Stimulated activated memory B cell treated with anti-CD40 and anti-IgM and Interleukin-4, amounts not matched to agents 10 μg/mL and 1 μg/mL and 100 μg/mL, for 72 hours (primary cell): ENCODE results near the gene ADAMTS6.

Experiments
- ATAC-seq: fragments of 150-1000 bp; cut with Tn5 transposase; 2 replicates; pipeline ENCODE4 v1.10.0; 2021
- H3K27ac Mint-ChIP-seq: one replicate; pipeline ENCODE4 v1.8.0; 2022; ENCODE audit warnings: mild to moderate bottlenecking, mixed read lengths
- H3K27me3 Mint-ChIP-seq: one replicate; pipeline ENCODE4 v1.8.0; 2022; ENCODE audit warnings: mixed read lengths
- H3K36me3 Mint-ChIP-seq: one replicate; pipeline ENCODE4 v1.8.0; 2022; ENCODE audit warnings: mixed read lengths
- H3K4me1 Mint-ChIP-seq: one replicate; pipeline ENCODE4 v1.8.0; 2022; ENCODE audit warnings: mixed read lengths
- H3K4me3 Mint-ChIP-seq: one replicate; pipeline ENCODE4 v1.8.0; 2022; ENCODE audit warnings: mild to moderate bottlenecking, moderate library complexity, mixed read lengths
- H3K9me3 Mint-ChIP-seq: one replicate; pipeline ENCODE4 v1.8.0; 2022; ENCODE audit warnings: mixed read lengths

The ADAMTS6 gene

DNA sequence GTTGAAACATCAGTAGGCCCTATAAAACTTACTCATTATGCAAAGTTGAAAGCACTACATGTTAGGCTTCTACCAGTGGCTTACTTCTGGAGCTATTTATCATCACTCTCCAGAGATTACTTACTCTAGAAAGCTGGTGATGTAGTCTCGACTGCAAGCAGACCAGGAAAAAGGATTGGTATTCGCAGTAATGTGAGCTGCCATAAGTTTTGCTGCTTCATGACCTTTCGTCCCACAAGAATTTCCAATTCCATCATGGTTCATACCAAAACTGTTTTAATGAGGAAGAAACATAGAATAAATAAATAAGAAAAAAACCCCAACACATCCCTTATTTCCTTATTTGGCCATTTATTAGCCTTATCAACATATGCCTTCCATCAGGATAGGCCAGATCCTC lies 181.9 kb downstream of the ADAMTS6 start:
- H3K27me3 Mint-ChIP-seq, result no peaks in the 10 kb centered on the region
- no peak overlapping the region for H3K27ac Mint-ChIP-seq
- H3K36me3 Mint-ChIP-seq, result no peaks in the 10 kb centered on the region
- no peak for ATAC-seq
- no peak overlapping the region for H3K4me3 Mint-ChIP-seq
- no peaks in the 10 kb centered on the region for H3K4me1 Mint-ChIP-seq
- H3K9me3 Mint-ChIP-seq, result no peaks in the 10 kb centered on the region

DNA sequence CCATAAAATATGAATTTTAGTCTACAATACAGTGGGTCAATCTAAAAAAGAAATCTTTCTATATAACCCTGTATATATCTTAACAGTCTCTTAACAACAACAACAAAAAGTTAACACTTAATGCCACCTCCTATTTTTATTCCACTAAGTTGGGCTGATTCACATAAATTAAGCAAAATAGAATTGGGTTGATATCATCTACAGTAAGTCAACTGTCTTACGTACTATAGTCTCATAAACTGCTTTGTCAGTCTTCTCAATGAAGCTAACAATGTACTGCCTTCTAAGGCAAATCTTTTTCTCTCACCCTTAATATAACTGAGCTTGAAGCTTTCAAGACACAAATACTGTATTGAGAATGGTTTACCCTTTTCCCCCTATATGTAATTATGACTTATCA lies 185.7 kb downstream of the ADAMTS6 start:
- Mint-ChIP-seq H3K36me3 (no peaks in the 10 kb centered on the region), H3K27me3 (no peaks in the 10 kb centered on the region), H3K4me1 (no peaks in the 10 kb centered on the region), H3K27ac (no peak overlapping the region), H3K9me3 (no peaks in the 10 kb centered on the region), H3K4me3 (no peak overlapping the region)
- ATAC-seq, result no peak

DNA sequence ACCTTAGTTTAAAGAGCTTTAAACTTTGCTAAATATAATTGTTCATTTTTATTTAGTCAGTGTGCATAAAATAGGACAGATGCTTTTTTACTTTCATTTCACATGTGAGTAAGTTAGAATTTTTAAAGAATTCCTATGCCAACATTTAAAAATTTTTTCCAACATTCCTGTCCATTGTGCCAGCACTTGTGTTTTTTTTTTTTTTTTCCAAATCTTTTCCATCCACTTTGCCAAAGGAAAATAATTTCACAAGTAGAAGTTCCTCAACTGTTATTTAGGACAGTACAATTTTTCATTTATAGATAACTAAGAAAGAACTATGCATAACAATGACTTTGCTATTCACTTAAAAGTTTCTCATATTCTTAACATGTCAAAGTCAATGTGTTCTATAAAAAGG lies 189.5 kb downstream of the ADAMTS6 start:
- H3K9me3 Mint-ChIP-seq, result no peaks in the 10 kb centered on the region
- H3K4me3 Mint-ChIP-seq, result no peak overlapping the region
- H3K27ac Mint-ChIP-seq, result no peak overlapping the region
- ATAC-seq, result no peak
- no peaks in the 10 kb centered on the region for H3K36me3 Mint-ChIP-seq
- H3K4me1 Mint-ChIP-seq, result no peaks in the 10 kb centered on the region
- no peaks in the 10 kb centered on the region for H3K27me3 Mint-ChIP-seq

DNA sequence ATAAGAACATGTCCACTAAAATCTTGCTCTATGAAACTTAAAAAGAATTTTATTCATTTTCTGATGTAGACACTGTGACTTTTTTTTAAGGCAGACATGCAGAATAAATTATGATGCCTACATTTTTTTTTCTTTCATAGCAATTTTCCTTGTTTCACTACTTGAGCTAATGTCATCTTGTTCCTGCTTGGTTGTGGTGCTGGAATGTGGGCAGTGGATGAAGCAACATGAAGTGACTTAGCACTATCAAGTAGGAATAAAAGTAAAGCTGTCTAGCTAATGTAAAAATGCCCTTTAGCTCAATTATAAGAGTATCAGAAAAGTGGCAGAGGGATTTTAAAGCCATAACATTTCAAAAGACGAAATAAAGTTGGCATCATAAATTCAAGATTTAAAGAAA lies 191.0 kb downstream of the ADAMTS6 start:
- no peaks in the 10 kb centered on the region for H3K36me3 Mint-ChIP-seq
- no peaks in the 10 kb centered on the region for H3K4me1 Mint-ChIP-seq
- H3K4me3 Mint-ChIP-seq, result no peak overlapping the region
- H3K9me3 Mint-ChIP-seq, result no peaks in the 10 kb centered on the region
- ATAC-seq, result no peak
- no peak overlapping the region for H3K27ac Mint-ChIP-seq
- H3K27me3 Mint-ChIP-seq, result no peaks in the 10 kb centered on the region

DNA sequence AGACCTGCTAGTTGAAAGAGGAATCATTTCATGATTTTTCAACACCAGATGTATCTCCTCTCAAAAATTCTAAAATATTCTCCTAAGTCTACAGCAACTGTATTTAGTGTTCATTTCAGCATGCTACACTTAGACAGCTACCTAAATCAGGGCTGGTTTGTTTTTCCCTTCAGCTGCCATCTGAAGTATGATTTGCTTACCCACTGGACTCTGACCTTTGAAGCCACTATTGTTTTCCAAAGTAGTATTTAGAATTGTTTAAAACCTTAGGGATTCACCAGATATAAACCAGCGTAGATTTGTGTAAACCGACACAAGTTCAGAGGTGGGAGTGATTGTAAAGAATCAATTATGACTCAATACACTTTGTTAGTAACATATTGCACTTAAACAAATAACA lies 193.1 kb downstream of the ADAMTS6 start:
- H3K27ac Mint-ChIP-seq, result no peak overlapping the region
- no peaks in the 10 kb centered on the region for H3K4me1 Mint-ChIP-seq
- no peaks in the 10 kb centered on the region for H3K36me3 Mint-ChIP-seq
- no peaks in the 10 kb centered on the region for H3K27me3 Mint-ChIP-seq
- ATAC-seq, result no peak
- H3K9me3 Mint-ChIP-seq, result no peaks in the 10 kb centered on the region
- H3K4me3 Mint-ChIP-seq, result no peak overlapping the region

DNA sequence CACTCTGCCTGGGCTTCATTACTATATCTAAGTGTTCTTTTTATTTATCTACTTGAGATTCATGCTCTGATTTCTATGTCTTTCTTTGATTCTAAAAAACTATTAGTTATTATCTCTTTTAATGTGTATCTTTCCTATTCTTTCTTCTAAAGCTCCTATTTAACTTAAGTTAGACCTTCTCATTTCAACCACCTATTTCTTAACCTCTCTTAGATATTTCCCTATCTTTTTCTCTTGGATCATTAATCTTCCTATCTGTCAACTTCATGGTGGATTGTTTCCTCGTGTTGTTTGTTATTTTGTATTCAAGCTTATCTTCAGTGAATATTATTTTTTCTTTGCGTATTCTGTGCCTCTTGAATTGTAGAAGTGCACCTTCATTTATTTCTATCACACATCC lies 202.1 kb downstream of the ADAMTS6 start:
- H3K4me3 Mint-ChIP-seq, result no peak overlapping the region
- H3K27me3 Mint-ChIP-seq, result no peaks in the 10 kb centered on the region
- ATAC-seq, result no peak
- no peak overlapping the region for H3K27ac Mint-ChIP-seq
- H3K36me3 Mint-ChIP-seq, result no peaks in the 10 kb centered on the region
- H3K9me3 Mint-ChIP-seq, result no peaks in the 10 kb centered on the region
- H3K4me1 Mint-ChIP-seq, result no peaks in the 10 kb centered on the region

DNA sequence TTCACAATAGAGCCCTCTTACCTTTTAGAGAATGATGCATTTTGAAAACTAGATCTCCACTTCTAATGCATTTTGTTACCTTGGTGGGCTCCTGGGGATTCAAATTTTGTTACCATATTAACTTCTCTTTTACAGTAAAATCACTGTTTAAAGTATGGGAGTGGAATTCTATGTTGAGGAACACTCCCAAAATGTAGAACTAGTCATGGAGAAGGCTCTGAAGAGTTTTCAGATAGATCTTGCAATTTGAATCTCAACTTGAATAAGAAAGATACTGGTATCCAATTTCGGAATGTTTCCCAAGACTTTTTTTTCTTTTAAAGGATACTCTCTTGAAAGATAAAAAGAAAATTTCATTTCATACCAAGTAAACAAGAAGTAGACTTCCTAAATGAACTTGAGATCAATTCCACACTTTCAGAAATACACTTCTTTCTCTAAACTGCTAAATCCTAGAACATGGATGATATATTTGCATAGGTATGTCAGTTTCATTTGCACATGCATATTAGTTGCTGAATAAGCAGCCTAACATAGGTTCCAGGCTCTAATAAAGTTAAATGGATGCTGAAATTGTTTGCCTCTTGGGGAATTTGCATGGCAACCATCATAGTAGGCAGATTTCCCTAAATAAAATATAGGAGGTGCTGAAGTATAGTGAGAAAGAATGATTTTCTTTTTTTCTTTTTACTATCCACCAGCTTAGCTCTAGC lies 205.4 kb downstream of the ADAMTS6 start:
- H3K27ac Mint-ChIP-seq, result no peak overlapping the region
- H3K9me3 Mint-ChIP-seq, result no peaks in the 10 kb centered on the region
- H3K36me3 Mint-ChIP-seq, result no peaks in the 10 kb centered on the region
- no peaks in the 10 kb centered on the region for H3K4me1 Mint-ChIP-seq
- no peaks in the 10 kb centered on the region for H3K27me3 Mint-ChIP-seq
- ATAC-seq, result no peak
- H3K4me3 Mint-ChIP-seq, result no peak overlapping the region

DNA sequence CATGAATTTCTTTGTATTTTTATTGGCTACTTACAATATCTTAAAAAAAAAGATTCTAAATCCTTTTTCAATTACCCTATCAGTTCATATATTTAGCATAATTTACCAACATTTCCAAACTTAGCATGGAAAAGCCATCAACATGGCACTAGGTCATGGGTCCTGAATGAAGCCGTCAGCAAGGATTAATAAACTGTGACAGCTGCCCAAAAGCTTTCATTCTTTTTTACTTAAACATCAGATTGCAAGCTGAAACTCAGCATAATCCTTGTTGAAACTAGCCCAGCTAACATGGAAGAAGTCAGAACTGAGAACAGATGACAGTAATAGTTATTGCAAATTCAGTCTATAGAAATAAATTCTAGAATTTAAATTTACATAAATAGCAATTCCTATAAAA lies 209.8 kb downstream of the ADAMTS6 start:
- Mint-ChIP-seq H3K36me3 (no peaks in the 10 kb centered on the region), H3K4me1 (no peaks in the 10 kb centered on the region), H3K27me3 (no peaks in the 10 kb centered on the region), H3K9me3 (no peaks in the 10 kb centered on the region), H3K27ac (no peak overlapping the region), H3K4me3 (no peak overlapping the region)
- ATAC-seq, result no peak

DNA sequence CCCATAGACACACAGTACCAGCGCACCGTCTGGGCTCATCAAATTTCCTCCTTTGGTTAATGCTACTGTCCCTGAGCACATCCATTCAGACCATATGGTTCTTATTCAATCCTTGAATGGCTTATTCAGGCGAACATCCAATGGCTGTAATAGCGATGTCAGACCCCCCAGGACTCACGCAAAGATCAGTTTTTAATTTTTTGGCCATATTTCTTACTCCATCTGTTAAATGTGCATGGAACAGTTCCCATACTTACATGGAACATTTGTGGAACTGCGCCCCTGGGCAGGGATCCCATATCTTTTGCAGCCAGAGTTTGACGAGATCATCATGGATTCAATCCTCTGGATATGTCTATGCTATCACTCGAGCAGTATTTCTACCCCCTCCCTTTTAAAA lies 213.2 kb downstream of the ADAMTS6 start:
- Mint-ChIP-seq H3K27me3 (no peaks in the 10 kb centered on the region), H3K27ac (no peak overlapping the region), H3K36me3 (no peaks in the 10 kb centered on the region), H3K4me3 (no peak overlapping the region), H3K4me1 (no peaks in the 10 kb centered on the region), H3K9me3 (no peaks in the 10 kb centered on the region)
- ATAC-seq, result no peak

DNA sequence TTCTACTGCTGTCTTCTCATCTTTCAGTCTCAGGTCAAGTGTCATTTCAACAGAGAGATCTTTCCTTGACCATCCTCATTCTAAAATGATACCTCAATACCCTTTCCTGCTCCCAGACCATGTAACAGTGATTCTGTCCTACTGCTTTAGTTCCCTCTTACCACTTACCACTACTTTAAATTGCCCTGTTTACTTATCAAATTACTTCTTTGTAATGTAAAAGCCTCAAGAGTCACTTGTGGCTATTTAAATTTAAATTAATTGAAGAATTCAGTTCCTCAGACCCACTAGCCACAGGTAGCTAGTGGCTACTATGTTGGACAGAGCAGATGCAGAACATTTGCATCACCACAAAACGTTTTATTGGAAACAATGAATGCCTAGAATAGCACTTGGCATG lies 217.3 kb downstream of the ADAMTS6 start:
- Mint-ChIP-seq H3K27me3 (no peaks in the 10 kb centered on the region), H3K9me3 (no peaks in the 10 kb centered on the region), H3K4me3 (no peak overlapping the region), H3K4me1 (no peaks in the 10 kb centered on the region), H3K27ac (no peak overlapping the region), H3K36me3 (peaks cover 8% of the 10 kb centered on the region)
- no peak for ATAC-seq

DNA sequence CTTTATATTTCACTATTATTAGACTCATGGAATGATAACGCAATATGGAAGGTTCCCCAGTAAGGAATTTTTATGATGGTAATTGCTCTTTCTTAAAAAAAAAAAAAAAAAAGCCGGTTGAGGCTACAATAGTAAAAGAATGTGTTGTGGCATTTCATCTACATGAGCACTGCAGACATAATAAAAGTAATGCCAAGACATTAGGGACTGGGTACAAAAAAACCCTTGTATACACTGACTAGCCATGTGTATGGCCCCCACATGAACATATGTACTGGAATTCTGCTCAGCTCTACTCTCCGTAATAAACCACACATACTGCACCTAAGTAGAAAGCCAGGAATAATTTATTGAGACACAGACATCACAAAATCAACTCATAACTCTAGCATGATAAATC lies 218.4 kb downstream of the ADAMTS6 start:
- Mint-ChIP-seq H3K4me1 (no peaks in the 10 kb centered on the region), H3K36me3 (peaks cover 18% of the 10 kb centered on the region), H3K27ac (no peak overlapping the region), H3K9me3 (no peaks in the 10 kb centered on the region), H3K4me3 (no peak overlapping the region), H3K27me3 (no peaks in the 10 kb centered on the region)
- no peak for ATAC-seq

DNA sequence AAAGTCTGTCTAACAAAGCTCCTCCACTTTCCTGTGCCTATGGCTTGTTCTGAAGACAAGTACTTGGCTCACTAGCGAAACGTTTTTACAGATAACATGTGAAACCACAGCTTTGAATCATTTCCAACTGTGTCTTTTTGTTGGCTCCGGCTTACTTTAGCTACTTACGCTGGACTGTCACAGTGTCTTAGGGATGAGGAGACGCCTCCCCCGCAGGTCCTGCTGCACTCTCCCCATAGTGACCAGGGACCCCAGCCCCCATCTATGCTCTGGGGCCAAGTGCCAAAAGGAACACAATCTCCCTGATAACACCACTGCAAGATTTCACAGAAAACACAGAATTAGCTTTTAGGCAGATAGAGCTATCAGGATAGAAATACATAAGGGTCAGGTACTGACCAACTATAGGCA lies 219.1 kb downstream of the ADAMTS6 start:
- ATAC-seq, result no peak
- Mint-ChIP-seq H3K27ac (no peak overlapping the region), H3K27me3 (no peaks in the 10 kb centered on the region), H3K36me3 (peaks cover 23% of the 10 kb centered on the region), H3K4me1 (no peaks in the 10 kb centered on the region), H3K4me3 (no peak overlapping the region), H3K9me3 (no peaks in the 10 kb centered on the region)

DNA sequence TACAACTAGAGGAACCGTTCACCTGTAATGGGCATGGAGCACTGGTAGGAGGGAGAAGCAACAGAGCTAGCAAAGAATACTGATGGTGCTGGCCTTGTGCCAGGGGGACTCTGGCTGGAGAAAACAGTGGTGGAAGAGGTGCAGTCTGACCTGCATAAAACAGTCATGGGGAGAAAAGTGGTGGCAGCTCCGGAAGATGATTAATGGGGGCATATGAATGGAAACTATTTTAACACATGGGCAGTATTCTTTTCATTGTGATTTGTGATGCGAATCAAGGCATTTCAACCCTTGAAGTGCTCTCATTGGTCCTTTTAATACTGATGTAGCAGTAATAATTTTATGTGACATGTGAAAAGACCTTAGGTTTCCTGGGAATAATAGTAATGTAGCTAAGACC lies 219.6 kb downstream of the ADAMTS6 start:
- Mint-ChIP-seq H3K27ac (no peak overlapping the region), H3K4me1 (no peaks in the 10 kb centered on the region), H3K9me3 (no peaks in the 10 kb centered on the region), H3K36me3 (peaks cover 23% of the 10 kb centered on the region), H3K27me3 (no peaks in the 10 kb centered on the region), H3K4me3 (no peak overlapping the region)
- ATAC-seq, result no peak

DNA sequence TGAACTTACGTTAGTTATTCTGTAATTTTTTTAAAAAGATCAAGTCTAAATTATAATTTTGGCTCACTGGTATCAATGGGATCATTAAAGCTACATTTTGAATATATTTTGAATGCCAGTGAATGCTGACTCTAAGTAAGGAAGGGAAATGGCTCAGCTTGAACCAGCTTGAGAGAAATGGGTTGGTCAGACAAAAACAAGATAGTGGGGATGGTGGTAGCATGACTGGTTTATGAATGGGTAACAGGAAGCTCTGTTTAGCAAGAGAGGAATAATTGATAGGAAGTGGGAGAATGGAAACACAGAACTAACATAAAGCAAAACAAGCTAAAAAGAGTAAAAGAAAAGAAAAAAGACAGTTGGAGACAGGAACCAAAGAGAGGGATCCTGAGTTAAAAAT lies 220.2 kb downstream of the ADAMTS6 start:
- H3K27ac Mint-ChIP-seq, result no peak overlapping the region
- no peaks in the 10 kb centered on the region for H3K4me1 Mint-ChIP-seq
- no peaks in the 10 kb centered on the region for H3K9me3 Mint-ChIP-seq
- peaks cover 23% of the 10 kb centered on the region for H3K36me3 Mint-ChIP-seq
- no peaks in the 10 kb centered on the region for H3K27me3 Mint-ChIP-seq
- no peak overlapping the region for H3K4me3 Mint-ChIP-seq
- no peak for ATAC-seq

DNA sequence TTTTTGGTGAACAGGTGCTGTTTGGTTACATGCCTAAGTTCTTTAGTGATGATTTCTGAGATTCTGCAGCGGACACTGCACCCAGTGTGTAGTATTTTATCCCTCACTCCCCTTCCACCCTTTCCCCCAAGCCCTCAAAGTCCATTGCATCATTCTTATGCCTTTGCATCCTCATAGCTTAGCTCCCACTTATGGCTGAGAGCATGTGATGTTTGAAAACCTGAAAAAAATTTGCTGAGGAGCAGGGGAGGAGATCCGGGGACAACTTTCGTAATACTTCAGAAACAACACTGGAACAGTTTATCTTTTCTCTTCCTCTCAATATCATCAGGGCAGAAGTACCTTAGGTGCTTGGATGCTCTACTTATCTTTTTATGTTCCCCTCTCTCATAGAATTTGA lies 226.4 kb downstream of the ADAMTS6 start:
- no peak overlapping the region for H3K4me3 Mint-ChIP-seq
- no peak for ATAC-seq
- H3K9me3 Mint-ChIP-seq, result no peaks in the 10 kb centered on the region
- no peak overlapping the region for H3K27ac Mint-ChIP-seq
- no peaks in the 10 kb centered on the region for H3K27me3 Mint-ChIP-seq
- H3K36me3 Mint-ChIP-seq, result peaks cover 23% of the 10 kb centered on the region
- H3K4me1 Mint-ChIP-seq, result no peaks in the 10 kb centered on the region

DNA sequence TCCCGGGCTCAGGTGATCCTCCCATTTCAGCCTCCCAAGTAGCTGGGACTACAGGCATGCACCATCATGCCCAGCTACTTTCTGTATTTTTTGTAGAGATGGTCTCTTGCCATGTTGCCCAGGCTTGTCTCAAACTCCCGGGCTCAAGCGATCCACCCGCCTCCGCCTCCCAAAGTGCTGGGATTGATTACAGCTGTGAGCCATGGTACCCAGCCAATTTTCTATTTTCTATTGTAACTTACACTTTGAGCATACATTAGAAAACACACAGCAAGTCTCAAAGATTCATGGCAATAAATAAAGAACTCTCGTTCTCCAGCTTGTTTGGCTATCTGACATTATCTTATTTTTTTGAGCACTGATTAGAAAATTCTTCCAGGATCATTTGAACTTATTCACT lies 228.7 kb downstream of the ADAMTS6 start:
- ATAC-seq, result no peak

DNA sequence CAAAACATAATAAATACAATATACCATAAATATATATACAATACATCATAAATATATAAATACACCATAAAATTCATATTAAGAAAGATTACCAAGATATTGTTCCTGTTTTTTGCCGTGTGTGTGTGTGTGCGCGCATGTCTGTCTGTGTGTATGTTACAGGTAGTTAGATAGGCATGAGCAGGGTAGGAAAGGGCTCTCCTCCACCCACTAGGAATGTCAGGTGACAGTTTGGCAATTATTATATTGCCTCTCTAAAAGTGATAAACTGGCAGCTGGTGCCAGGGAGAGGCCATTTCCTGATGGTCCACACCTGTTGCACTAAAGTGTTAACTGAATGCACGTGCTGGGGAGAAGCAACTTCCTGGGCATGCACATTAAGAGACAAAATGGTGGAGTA lies 232.8 kb downstream of the ADAMTS6 start:
- H3K4me1 Mint-ChIP-seq, result no peaks in the 10 kb centered on the region
- no peak overlapping the region for H3K4me3 Mint-ChIP-seq
- H3K27me3 Mint-ChIP-seq, result no peaks in the 10 kb centered on the region
- H3K36me3 Mint-ChIP-seq, result no peaks in the 10 kb centered on the region
- no peak overlapping the region for H3K27ac Mint-ChIP-seq
- H3K9me3 Mint-ChIP-seq, result no peaks in the 10 kb centered on the region
- ATAC-seq, result no peak

More for the DNA sequence above, 228.7 kb downstream of the ADAMTS6 start:
- no peaks in the 10 kb centered on the region for H3K9me3 Mint-ChIP-seq
- H3K4me1 Mint-ChIP-seq, result no peaks in the 10 kb centered on the region
- H3K27me3 Mint-ChIP-seq, result no peaks in the 10 kb centered on the region
- peaks cover 1% of the 10 kb centered on the region for H3K36me3 Mint-ChIP-seq
- no peak overlapping the region for H3K27ac Mint-ChIP-seq
- no peak overlapping the region for H3K4me3 Mint-ChIP-seq
